ENCODE results near the gene TAOK2.

Gene TAOK2

DNA sequence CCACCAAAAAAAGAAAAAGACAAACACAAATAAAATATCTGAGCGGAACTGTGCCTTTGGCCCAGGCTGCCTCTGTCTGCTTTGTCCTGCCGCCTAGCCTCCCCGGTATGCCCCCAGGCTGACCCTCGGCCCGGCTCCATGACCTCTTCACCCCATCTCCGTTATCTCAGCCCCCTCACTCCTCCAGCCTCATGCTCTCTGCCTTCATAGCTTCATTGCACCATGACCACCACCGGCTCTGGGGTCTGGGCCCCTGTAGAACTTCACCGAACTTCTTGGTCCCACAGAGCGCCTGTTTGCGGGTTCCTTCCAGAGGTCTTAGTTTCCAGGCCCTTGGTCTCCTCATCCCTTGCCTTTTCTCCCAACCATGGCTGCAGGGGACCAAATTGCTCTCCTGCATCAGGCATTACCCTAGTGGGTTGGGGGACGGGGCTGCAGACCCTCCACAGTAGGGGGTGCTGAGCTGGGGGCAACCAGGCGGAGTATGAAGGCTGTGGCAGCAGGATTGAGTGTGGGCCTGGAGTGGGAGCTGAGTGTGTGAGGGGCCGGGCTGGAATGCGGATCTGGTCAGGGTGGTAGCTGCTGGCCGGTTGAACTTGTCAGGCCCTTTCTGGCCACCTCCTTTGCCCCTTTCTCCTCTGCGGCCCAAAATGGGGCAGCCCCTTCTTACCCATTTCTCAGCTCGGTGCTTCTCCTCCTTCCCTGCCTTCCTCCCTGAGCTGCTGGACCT lies 14.8 kb downstream of the TAOK2 start:
- DNase-seq = no peak

DNA sequence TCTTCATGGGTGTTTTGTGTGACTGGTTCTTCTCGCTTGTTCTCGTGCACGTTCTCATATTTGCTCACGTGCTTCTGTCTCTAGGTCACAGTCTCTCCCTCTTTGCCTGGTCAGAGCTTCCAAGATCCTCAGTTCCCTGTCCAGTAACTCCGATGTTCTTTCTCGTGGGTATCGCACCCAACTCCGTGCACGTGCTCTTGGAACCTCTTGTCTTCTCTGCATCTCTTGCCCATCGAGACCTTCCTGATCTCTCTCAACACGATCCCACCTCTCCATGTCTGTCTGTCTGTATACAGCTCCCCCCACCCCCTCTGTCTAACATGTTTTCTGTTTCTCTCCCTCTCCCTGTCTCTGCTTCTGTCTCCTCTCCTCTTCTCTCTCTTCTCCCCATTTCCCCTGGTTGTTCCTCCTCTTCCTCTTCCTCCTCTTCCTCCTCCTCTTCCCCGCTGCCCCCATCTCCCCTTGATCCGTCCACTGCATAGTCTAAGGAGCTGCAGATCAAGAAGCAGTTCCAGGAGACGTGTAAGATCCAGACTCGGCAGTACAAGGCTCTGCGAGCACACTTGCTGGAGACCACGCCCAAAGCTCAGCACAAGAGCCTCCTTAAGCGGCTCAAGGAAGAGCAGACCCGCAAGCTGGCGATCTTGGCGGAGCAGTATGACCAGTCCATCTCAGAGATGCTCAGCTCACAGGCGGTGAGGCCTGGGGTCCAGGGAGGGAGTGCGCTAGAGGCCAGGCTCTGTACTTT lies 15.6 kb downstream of the TAOK2 start:
- DNase-seq = no peak

DNA sequence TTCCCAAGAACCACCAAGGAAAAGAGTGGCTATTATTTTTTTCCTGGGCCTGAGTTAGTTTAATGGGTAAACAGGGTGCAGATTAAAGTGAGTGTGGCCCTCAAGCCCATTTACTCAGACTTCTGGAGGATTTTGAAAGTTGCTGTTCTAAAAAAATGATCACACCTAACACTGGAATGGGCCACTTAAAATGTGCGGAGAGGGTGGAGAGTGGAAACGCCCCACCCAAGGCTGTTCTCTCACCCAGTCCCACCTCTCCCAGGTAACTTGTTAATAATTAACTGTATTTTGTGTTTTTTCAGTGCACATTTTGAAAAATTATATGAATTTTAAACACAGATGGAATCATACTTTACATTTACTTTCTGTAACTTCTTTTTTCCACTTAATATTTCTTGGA lies 16.4 kb downstream of the TAOK2 start:
- DNase-seq = no peak

DNA sequence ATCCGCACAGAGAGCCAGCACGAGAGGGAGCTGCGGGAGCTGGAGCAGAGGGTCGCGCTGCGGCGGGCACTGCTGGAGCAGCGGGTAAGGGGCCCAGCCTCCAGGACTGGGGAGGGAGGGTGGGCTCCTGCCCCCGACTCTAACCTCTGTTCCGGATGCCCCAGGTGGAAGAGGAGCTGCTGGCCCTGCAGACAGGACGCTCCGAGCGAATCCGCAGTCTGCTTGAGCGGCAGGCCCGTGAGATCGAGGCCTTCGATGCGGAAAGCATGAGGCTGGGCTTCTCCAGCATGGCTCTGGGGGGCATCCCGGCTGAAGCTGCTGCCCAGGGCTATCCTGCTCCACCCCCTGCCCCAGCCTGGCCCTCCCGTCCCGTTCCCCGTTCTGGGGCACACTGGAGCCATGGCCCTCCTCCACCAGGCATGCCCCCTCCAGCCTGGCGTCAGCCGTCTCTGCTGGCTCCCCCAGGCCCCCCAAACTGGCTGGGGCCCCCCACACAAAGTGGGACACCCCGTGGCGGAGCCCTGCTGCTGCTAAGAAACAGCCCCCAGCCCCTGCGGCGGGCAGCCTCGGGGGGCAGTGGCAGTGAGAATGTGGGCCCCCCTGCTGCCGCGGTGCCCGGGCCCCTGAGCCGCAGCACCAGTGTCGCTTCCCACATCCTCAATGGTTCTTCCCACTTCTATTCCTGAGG lies 17.4 kb downstream of the TAOK2 start:
- DNase-seq = no peak

DNA sequence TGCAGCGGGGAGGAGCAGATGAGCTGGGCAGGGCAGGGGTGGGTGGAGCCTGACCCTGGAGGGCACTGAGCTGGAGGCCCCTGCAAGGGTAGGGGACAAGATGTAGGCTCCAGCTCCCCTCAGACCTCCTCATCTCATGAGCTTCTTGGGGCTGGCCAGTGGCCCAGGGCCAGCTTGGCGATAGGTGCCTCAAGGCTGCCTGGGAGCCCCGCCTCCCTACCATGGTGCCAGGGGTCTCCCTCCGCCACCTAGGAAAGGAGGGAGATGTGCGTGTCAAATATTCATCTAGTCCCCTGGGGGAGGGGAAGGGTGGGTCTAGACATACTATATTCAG lies 17.9 kb downstream of the TAOK2 start:
- no peak for DNase-seq

DNA sequence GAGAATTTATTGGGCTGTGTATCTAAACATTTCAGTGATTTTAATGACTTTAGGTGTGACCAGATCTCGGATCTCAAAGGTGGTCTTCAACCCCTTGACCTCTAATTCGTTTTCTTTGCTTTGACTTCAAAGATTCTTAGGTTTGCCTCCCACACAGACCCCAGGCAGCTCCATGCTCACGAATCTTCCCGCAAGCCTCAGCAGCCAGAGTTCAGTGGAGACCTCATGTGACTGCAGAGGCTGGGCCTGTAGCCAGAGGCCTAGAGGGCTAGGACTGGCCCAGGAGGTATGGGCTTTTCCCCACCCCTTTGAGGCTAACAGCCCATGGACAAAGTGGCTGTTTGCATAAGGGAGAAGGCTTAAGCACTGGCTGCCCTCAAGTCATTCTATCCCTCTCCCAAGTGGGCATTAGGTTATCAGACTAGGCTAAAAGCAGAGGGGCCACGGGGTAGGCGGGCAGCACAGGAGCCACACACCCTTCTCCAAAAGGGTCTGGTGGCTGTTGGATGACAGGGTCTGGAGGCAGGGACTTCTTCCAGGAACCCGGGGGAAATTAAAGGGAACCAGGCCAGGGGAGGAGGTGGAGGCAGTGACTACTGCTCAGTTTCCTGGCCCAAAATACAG lies 18.8 kb downstream of the TAOK2 start:
- DNase-seq = no peak

DNA sequence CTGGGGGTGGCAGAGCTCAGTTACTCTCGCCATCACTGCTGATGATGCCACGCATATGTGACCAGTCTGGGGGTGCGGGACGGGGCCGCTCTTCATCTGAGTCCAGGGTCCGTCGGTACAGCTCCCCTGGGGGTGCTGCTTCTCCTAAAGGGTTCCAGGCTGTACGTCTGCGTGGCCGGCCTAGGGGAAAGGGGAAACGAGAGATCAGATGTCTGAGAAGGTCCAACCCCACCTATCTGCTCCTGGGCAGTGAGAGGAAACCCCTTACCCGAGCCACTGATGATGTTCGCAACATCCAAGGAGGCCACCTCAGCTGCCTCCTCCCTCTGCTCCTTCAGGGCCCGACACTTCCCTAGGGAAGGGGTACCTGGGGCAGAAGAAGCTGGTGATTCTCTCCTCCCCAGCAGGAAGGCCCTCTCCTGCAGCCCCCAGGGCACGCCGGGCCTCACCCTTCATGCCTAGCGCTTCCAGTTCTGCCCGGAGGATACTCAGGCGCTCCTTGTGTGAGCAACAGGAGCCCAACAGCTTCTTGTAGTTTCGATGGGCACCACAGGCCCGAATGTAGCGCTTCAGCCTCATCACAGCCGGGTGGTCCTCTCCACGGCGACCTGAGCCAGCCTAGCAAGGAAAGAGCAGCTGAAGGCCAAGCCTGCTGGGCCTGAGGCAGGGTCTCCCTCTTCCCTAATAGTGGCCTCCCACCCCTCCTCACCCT lies 19.7 kb downstream of the TAOK2 start:
- no peak for DNase-seq

DNA sequence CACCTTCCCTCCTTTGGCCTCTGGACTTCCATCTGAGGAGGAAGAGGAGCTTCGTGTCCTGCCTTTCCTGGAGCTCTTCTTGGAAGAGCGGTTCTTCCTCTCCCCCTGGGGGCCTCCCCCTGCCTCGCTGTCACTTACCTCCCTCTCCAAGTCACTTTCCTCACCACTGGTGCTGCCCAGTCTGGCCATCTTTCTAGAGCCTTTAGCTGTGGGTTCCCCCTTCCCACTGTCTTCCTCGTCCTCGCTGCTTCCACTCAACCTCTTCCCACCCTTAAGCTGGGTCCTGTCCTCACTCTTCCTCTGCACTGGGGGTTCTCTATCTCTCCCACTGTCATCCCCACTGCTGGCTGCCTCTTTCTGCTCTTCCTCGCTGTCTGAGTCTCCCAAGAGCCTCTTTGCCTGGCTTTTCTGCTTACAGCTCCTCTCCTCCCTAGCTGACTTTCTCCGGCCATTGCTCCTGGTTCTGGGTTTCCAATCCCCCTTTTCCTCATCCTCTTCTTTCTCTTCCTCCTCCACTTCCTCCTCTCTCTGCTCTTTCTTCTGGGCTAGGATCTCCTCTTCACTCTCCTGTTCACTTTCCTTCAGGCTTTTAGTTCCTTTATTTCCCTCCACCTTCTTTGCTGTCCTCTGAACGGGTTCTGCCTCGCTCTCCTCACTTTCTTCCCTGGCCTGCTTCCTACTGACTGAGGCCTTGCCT lies 20.4 kb downstream of the TAOK2 start:
- DNase-seq = no peak

DNA sequence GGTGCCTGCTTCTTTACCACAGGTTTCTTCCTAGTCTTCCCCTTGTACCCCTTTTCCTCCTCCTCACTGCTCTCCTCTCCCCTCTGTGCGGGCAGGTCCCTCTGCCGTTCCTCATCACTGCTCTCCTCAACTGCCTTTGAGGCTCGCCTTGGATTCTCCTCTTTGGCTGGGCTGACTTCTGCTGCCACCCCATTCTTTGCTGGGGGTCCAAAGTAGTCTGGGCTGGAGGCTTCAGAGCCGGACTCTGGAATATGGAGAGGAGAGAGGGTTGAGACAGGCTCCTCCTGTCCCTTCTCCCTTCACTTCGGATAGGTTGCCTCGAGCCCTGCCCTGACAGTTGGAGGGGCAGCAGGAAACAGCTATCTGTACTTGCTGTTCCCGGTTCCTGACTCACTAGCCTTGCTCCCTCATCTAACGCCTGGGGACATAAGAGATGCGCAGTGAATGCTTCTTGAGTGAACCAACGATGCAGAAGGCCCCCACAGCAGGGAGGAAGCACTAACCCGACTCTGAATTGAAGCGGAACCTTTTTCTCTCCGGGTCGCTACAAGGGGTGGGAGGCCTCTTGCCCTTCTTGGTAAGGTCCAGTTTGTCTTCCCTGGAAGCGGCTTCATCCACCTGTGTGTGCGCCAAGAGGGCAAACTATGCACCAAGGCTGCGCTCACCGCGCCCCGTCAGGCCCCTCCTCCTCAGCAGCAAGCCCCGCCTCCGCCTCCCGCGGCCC lies 21.1 kb downstream of the TAOK2 start:
- DNase-seq = peak; percentile 52

DNA sequence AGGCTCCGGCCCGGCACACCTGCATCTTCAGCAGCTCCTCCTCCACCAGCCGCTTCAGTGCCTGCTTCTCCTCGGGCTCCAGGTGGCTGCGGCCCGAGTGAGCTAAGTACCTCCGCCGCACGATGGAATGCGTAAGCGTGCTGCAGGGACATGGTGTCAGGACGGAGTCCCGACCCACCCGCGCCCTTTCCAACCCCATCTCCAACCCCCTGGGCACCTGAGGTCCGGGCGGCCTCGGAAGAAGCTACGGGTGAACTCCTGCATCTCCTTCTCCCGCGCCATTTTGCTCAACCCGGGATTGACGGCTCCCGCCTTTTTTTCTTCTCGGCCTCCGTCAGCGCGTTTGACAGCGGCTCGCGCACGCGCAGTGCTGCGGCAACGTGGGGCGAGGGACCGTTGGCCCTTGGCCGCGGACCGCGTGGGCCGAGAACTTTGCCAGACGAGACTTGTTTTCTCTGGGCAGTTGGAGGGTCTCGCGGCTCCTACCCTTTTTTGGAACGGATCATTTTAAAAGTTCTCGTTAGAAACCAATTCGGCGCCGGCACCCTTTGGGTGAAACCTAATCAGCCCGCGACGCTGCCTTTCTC lies 21.7 kb downstream of the TAOK2 start, which contains the start of gene HIRIP3:
Gene HIRIP3 (minus strand): TSS at position 294 of the 587 bp plus-strand sequence. CDS start 12 bp downstream, at position 282.
- peak; percentile 69 for DNase-seq

DNA sequence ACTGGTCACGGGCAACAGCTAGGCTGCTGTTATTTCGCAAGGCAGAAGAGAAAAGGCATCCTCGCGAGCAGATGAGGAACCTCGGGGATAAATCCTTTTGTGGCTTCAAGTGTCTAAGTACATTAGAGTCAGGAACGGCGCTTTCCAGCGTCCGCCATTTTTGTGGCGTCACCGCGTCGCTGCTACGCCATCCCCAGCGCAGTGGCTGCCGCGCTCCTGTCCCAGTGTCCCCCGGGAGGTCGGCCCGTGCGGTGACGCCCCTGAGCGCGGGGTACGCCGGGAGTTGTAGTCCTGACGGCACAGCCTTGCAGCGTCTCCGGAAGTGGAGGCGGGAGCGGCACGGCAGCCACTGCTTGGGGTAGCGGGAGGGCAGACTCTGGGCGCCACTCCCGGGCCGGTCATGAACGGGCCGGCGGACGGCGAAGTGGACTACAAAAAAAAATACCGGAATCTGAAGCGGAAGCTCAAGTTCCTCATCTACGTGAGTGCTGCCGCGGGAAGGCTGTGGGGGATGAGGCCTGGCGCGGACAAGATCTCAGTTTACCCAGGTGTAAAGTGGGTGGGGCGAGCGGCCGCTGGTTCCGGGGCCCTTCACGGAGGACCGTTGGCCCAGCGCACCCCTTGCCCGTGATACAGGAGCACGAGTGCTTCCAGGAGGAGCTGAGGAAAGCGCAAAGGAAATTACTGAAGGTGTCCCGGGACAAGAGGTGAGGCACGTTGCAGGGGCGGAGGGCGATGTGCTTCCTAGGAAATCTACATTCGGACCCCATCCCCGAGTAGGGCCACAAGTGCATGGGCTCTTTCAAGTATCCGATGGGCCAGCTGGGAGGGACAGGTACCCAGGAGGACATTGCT lies 22.5 kb downstream of the TAOK2 start, which contains the start of gene INO80E:
Gene INO80E (plus strand): TSS at position 331 of the 855 bp plus-strand sequence. CDS start 70 bp downstream, at position 401.
- DNase-seq = peak; percentile 99

DNA sequence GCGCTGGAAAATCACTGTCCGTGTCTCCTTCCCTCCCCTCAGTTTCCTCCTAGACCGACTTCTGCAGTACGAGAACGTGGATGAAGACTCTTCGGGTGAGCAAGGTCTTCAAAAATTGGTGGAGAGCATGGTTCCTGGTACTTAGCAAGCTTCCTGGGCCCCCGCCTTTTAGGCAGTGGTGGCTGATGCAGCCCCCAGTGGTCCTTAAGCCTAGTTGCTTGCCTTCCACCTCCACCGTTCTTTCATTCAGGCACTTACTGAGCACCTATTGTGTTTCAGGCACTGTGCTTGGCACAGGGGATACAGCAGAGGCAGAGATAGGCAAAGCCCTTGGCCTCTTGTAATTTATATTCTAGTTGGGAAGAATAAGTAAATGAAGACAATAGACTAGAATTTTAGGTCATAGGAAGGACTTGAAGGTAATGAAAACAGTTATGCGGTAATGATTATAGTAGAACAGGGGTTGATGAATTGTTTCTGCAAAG lies 23.1 kb downstream of the TAOK2 start:
- no peak for DNase-seq

DNA sequence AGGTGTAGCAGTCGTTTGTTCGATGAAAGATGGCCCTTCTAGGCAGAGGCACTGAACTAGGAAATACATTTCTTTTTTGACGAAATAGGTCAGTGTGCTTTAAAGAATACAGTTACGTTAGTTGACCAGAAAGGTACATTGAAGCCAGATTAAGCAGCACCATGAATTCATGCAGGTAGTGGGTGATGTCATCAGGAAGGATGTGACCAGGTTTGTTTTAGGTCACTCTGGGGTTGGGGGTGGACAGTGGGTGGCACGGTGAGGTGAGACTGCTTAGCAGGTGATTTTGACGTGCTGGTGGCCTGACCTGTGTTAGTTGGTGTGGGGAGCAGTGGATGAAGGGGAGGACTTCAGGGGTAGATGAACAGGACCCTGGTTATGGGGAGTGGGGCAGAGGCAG lies 25.9 kb downstream of the TAOK2 start:
- no peak for DNase-seq

DNA sequence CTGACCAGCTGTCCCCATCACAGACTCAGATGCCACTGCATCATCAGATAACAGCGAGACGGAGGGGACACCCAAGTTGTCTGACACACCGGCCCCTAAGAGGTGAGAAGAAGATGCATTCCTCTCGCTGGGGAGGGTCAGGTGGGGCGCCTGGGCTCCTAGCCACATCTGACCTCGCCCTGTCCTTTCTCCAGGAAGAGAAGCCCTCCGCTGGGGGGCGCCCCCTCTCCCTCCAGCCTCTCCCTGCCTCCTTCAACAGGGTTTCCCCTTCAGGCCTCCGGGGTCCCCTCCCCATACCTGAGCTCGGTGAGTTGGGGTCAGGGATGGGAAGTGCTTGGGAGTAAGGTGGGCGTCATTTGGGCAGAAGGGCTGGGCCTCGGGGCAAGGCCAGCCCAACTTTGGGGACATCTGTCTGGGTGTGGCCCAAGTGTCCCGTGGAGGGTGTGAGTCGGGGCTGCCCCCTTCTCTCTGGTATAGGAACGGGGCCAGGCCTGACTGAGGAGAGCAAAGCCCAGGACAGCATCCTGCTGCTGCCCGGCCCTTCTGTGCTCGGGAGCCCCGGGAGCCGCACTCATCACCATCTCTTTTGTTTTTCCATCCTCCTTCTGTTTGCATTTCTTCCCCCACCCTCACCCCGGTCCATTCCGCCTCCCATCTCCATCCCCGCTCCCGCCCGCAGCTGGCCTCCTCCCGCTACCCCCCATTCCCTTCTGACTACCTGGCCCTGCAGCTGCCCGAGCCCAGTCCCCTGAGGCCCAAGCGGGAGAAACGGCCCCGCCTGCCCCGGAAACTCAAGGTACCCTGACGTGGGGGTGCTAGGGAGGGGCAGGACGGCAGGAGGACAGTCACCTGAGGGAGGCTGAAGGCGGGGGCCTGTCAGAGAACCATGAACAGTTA lies 27.3 kb downstream of the TAOK2 start:
- DNase-seq = no peak

DNA sequence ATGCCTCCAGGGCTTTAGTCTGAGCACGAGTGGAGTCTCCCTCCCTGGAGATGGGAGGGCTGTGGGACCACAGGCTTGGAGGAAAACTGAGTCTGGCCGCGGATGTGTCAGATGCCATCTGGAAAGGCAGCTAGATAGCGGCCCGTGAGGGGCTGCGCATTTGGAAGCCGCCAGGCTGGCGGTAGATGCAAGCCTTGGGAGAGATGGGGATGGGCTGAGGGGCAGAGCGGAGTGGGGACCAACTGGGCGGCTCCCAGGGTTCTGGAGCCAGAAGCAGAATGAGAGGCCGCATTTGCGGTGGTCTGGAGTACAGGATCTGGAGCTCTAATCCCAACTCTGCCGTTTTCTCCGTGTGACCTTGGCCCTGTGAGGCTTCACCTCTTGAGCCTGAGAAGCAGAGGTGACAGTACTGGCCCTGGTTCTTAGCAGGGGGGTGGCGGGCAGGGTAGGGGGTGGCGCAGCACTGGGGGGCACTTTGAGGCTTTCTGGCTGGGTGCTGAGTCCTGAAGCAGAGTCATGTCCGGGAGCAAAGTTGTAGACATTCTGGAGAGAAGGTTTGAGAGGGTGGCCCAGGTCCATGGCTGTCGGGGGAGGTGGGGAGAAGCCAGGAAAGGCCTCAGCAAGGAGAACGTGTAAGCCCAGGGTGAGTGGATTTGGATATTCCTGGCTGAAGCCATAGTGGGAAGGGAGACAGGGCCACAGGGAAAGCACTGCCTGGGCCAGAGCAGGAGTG lies 29.1 kb downstream of the TAOK2 start:
- DNase-seq = no peak

DNA sequence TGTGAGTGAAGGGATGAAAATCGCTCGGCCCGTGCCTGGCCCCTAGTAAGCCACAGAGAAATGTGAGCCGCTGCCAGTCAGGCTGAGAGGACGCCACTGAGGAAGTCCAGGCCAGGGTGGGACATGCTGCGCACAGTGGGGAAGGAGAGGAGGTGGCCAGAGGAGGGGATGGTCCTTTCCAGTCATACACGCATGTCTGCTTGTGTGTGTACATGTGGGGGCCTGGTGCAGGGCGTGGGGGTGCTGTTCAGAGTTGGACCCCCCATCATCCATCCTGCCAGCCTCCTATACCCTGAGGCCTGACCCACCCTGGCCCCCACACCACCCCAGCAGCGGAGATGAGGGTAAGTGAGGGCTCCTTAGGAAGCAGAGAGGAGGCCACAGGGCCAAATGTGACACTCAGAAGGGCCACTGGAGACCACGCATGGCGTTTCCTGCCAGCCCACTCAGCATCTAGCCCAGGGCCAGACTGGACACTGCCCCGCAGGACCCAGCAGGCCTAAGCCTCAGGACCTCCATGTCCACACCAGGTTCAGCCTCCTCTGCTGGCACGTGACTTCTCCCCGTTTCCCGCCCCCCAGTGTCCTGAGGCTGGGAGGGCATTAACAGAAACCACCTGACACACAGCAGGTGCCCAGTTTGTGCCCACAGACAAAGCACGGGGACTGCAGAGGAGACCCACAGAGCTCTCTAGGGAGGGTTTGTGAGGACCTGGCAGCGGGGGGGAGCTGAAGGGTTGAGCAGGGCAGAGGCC lies 30.2 kb downstream of the TAOK2 start:
- DNase-seq = no peak

DNA sequence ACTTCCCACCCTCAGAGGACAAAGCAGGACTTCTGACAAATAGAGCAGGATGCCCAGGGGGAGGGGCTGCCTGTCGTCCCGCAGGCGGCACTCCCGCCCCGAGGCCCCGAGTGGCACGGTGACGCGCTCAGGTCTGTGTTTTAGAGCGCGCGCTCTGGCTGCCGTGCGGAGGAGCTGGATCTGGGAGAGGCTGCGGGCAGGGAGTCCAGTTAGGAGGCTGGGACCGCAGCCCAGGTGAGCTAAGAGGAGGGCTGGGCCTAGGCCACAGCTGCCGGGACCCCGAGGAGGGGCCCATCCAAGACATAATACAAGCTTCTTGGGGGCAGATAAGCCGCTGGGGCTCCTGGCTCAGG lies 30.7 kb downstream of the TAOK2 start:
- no peak for DNase-seq
